Parathyroid adenoma (tissue), 2 donors: ENCODE results near the gene DSCAM.
"Not testable (repeated sequence)": the region's sequence is repeated elsewhere in the genome, so short reads cannot be mapped to it uniquely, and the experiment has no call there.

Experiments
- H2AFZ ChIP-seq: fragments of 300-600 bp; sonication (generic); one replicate; pipeline ENCODE4 v1.7.0; 2017; ENCODE audit warnings: antibody characterized with exemption, mild to moderate bottlenecking
- H3K27ac ChIP-seq: fragments of 300-600 bp; sonication (generic); one replicate; pipeline ENCODE4 v1.7.0; 2017
- H3K27me3 ChIP-seq: fragments of 300-600 bp; sonication (generic); one replicate; pipeline ENCODE4 v1.7.0; 2017; ENCODE audit warnings: low read length; ENCODE audit not compliant: control insufficient read depth, insufficient read depth
- H3K36me3 ChIP-seq: fragments of 300-600 bp; sonication (generic); one replicate; pipeline ENCODE4 v1.7.0; 2017; ENCODE audit warnings: low read length; ENCODE audit not compliant: control insufficient read depth, insufficient read depth
- H3K4me1 ChIP-seq: fragments of 300-600 bp; sonication (generic); one replicate; pipeline ENCODE4 v1.7.0; 2017; ENCODE audit warnings: control low read depth
- H3K4me2 ChIP-seq: fragments of 300-600 bp; sonication (generic); one replicate; pipeline ENCODE4 v1.7.0; 2017; ENCODE audit warnings: low read length
- H3K4me3 ChIP-seq: fragments of 300-600 bp; sonication (generic); one replicate; pipeline ENCODE4 v1.7.0; 2017; ENCODE audit warnings: low read depth, low read length
- H3K79me2 ChIP-seq: fragments of 300-600 bp; sonication (generic); one replicate; pipeline ENCODE4 v1.7.0; 2017; ENCODE audit warnings: control low read depth
- H3K9ac ChIP-seq: fragments of 300-600 bp; sonication (generic); one replicate; pipeline ENCODE4 v1.7.0; 2017; ENCODE audit warnings: mild to moderate bottlenecking
- H3K9me3 ChIP-seq: fragments of 300-600 bp; sonication (generic); one replicate; pipeline ENCODE4 v1.7.0; 2017; ENCODE audit warnings: low read length; ENCODE audit not compliant: control insufficient read depth
- TF ChIP-seq, protein P1 (sequence below): fragments of 300-600 bp; sonication (generic); IDR thresholded peaks from one replicate; pipeline ENCODE4 v1.7.0; 2017; ENCODE audit warnings: antibody characterized with exemption, mild to moderate bottlenecking
- donor health status: primary hyperparathyroidism.

Gene DSCAM

GRCh38 chr21:40445349-40445921, 401.5 kb downstream of the DSCAM start:
- H3K27me3 ChIP-seq: no peaks in the 10 kb centered on the region
- H3K27ac ChIP-seq: peak overlapping the region; percentile 42
- H2AFZ ChIP-seq: no peak overlapping the region
- H3K9me3 ChIP-seq: no peaks in the 10 kb centered on the region
- TF ChIP-seq, protein P1, sequence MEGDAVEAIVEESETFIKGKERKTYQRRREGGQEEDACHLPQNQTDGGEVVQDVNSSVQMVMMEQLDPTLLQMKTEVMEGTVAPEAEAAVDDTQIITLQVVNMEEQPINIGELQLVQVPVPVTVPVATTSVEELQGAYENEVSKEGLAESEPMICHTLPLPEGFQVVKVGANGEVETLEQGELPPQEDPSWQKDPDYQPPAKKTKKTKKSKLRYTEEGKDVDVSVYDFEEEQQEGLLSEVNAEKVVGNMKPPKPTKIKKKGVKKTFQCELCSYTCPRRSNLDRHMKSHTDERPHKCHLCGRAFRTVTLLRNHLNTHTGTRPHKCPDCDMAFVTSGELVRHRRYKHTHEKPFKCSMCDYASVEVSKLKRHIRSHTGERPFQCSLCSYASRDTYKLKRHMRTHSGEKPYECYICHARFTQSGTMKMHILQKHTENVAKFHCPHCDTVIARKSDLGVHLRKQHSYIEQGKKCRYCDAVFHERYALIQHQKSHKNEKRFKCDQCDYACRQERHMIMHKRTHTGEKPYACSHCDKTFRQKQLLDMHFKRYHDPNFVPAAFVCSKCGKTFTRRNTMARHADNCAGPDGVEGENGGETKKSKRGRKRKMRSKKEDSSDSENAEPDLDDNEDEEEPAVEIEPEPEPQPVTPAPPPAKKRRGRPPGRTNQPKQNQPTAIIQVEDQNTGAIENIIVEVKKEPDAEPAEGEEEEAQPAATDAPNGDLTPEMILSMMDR: no peak
- H3K36me3 ChIP-seq: no peaks in the 10 kb centered on the region
- H3K4me3 ChIP-seq: no peak overlapping the region
- H3K9ac ChIP-seq: no peak overlapping the region
- no peak overlapping the region for H3K4me2 ChIP-seq
- H3K4me1 ChIP-seq: peaks cover 3% of the 10 kb centered on the region
- no peaks in the 10 kb centered on the region for H3K79me2 ChIP-seq

DNA sequence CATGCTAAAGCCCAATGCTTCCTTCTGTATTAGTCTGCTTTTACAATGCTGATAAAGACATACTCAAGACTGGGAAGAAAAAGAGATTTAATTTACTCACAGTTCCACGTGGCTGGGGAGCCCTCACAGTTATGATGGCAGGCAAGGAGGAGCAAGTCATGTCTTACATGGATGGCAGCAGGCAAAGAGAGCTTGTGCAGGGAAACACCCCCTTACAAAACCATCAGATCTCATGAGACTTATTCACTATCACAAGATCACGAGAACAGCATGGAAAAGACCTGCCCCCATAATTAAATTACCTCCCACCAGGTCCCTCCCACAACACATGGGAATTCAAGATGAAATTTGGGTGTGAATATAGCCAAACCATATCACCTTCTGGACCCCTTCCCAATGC, 407.4 kb downstream of the DSCAM start:
- not testable (repeated sequence) for H3K27ac ChIP-seq, H3K36me3 ChIP-seq, H3K4me3 ChIP-seq

GRCh38 chr21:40438616-40439015, 408.3 kb downstream of the DSCAM start:
- no peak overlapping the region for H3K4me2 ChIP-seq
- H3K27ac ChIP-seq: no peak overlapping the region
- TF ChIP-seq, protein P1: no peak
- no peak overlapping the region for H3K4me3 ChIP-seq
- H3K9me3 ChIP-seq: no peaks in the 10 kb centered on the region
- no peaks in the 10 kb centered on the region for H3K36me3 ChIP-seq
- H3K9ac ChIP-seq: no peak overlapping the region
- no peaks in the 10 kb centered on the region for H3K79me2 ChIP-seq
- H3K4me1 ChIP-seq: no peaks in the 10 kb centered on the region
- H2AFZ ChIP-seq: no peak overlapping the region
- H3K27me3 ChIP-seq: no peaks in the 10 kb centered on the region

More for the DNA sequence above, 407.4 kb downstream of the DSCAM start:
- H3K79me2 ChIP-seq, H3K27me3 ChIP-seq, H3K9me3 ChIP-seq, H3K4me1 ChIP-seq, H2AFZ ChIP-seq, H3K4me2 ChIP-seq, H3K9ac ChIP-seq: not testable (repeated sequence)

DNA sequence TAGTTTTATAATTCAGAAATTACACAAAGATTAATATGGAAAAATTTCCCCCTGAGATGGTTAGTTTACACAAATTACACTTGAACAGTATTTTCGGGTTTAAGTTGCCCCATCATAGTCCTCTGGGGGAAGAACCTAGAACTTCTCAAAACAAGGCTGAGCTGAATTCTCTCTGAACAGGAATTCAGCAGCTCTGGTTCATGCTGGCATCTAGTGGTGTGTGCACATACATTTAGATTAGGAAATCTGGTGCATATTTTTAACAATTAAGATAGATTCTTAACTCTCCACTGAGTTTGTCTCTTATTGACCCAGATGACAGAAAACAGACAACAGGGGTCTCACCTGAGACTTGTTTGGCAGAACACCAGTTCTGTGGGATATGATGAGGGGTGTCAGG, 410.7 kb downstream of the DSCAM start:
- no peaks in the 10 kb centered on the region for H3K4me1 ChIP-seq
- TF ChIP-seq, protein P1: no peak

GRCh38 chr21:40433538-40433937, 413.4 kb downstream of the DSCAM start:
- H3K4me2 ChIP-seq: no peak overlapping the region
- no peak overlapping the region for H3K27ac ChIP-seq
- no peak overlapping the region for H3K4me3 ChIP-seq
- no peaks in the 10 kb centered on the region for H3K9me3 ChIP-seq
- H3K27me3 ChIP-seq: no peaks in the 10 kb centered on the region
- H3K79me2 ChIP-seq: no peaks in the 10 kb centered on the region
- no peaks in the 10 kb centered on the region for H3K36me3 ChIP-seq
- H3K4me1 ChIP-seq: no peaks in the 10 kb centered on the region
- no peak overlapping the region for H3K9ac ChIP-seq
- TF ChIP-seq, protein P1: no peak
- no peak overlapping the region for H2AFZ ChIP-seq

More for the DNA sequence above, 410.7 kb downstream of the DSCAM start:
- Histone ChIP-seq H3K9me3 (no peaks in the 10 kb centered on the region), H3K36me3 (no peaks in the 10 kb centered on the region), H2AFZ (no peak overlapping the region), H3K27me3 (no peaks in the 10 kb centered on the region), H3K27ac (no peak overlapping the region), H3K4me3 (no peak overlapping the region), H3K4me2 (no peak overlapping the region), H3K79me2 (no peaks in the 10 kb centered on the region), H3K9ac (no peak overlapping the region)
